BLaER1 treated with 17β-estradiol and CSF1 and Interleukin-3, amounts not matched to agents 10 nM and 100 nM (cell line): ENCODE measurements around the gene BRD2.

ENCODE experiments used
- H3K27ac ChIP-seq, 11 experiments: shearing (Covaris generic); formaldehyde crosslinking; 2 replicates each; pipeline ENCODE4 v1.8.1; 2022
- H3K27me3 ChIP-seq, 11 experiments: shearing (Covaris generic); formaldehyde crosslinking; 2 replicates each; pipeline ENCODE4 v1.8.1; 2022
- H3K36me3 ChIP-seq, 11 experiments: shearing (Covaris generic); formaldehyde crosslinking; 2 replicates each; pipeline ENCODE4 v1.8.1; 2022
- H3K4me1 ChIP-seq, 10 experiments: shearing (Covaris generic); formaldehyde crosslinking; 2 replicates each; pipeline ENCODE4 v1.8.1; 2022
- H3K4me2 ChIP-seq, 11 experiments: shearing (Covaris generic); formaldehyde crosslinking; 2 replicates each; pipeline ENCODE4 v1.8.1; 2022
- H3K4me3 ChIP-seq, 10 experiments: shearing (Covaris generic); formaldehyde crosslinking; 2 replicates each; pipeline ENCODE4 v1.8.1; 2022
- H3K9ac ChIP-seq, 11 experiments: shearing (Covaris generic); formaldehyde crosslinking; 2 replicates each; pipeline ENCODE4 v1.8.1; 2022
- H3K9me3 ChIP-seq, 11 experiments: shearing (Covaris generic); formaldehyde crosslinking; replicated peaks in 1 of 11; 2 replicates each; pipeline ENCODE4 v1.8.1; 2022
- H4K20me1 ChIP-seq, 11 experiments: shearing (Covaris generic); formaldehyde crosslinking; 2 replicates each; pipeline ENCODE4 v1.8.1; 2022
- Cebpa-rat ChIP-seq, 11 experiments: shearing (Covaris generic); IDR thresholded peaks; 2 replicates each; pipeline ENCODE4 v1.8.1; 2022

The BRD2 gene

GRCh38 chr6:32972353-32973143 is 4.2 kb downstream of the BRD2 start:
- Histone ChIP-seq H3K9ac (peak overlapping the region; percentile 89 to 100 (median 93)), H3K27ac (peak overlapping the region; percentile 70 to 100 (median 87)), H3K27me3 (no peaks in the 10 kb centered on the region), H3K36me3 (peaks cover 54 to 55% (median 55%) of the 10 kb centered on the region in 11 experiments), H3K4me1 (peaks cover 28 to 34% (median 32%) of the 10 kb centered on the region in 10 experiments), H3K9me3 (peaks cover 0 to 12% (median 6%) of the 10 kb centered on the region in 11 experiments; a peak in 10 of 22 replicates), H3K4me2 (peak overlapping the region; percentile 85 to 99 (median 96)), H4K20me1 (peaks cover 54 to 55% (median 55%) of the 10 kb centered on the region in 11 experiments), H3K4me3 (peak overlapping the region; percentile 74 to 99 (median 97))
- no peak for TF ChIP-seq Cebpa-rat (IDR thresholded peaks at IDR 0.05)

DNA sequence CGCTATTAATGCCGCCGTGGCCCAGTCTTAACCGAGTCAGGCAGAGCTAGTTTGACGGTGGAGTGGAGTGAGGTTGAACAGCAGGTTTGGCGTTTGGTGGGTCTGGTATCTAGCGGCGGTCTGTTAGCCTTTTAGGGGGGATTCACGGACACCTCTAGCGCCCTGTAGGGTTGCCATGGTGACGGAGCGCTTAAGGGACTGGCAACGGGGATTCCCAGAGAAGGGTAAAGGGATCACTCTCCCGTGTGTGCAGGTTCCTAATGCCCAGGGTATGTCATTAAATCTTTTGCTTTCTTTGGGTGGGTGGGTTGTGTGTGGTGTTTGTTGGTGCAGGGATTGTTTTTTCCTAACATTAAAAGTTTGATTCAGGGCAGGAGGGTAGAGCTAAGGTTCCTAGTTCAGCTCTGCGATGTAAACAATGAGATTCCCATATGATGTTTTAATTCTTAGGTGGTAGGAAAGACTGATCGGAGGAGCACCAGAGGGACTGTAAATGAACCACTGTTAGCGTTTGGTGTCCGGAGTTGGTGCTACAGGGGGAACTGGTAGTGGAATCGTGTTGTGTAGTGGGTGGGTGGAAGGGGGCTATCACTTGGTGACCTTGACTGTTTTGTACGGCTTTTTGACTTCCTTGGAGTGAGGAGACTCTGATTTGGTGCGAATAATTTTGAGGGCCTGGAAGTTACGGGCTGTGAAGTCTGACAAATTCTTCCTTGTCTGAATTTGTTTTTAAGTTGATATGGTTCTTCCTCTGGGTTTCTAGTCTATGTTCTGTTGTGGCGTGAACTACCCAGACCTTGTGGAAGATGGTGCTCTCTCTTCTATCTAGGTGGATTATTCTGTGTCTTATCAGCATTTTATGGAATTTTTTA is 5.0 kb downstream of the BRD2 start:
- Histone ChIP-seq H3K4me1 (peaks cover 34 to 41% (median 38%) of the 10 kb centered on the region in 10 experiments), H3K9me3 (peaks cover 0 to 12% (median 6%) of the 10 kb centered on the region in 11 experiments; a peak in 10 of 22 replicates), H3K27ac (peak overlapping the region; percentile 70 to 100 (median 87)), H3K9ac (peak overlapping the region; percentile 89 to 100 (median 93)), H3K36me3 (peaks cover 62 to 63% (median 63%) of the 10 kb centered on the region in 11 experiments), H3K4me2 (peak overlapping the region; percentile 85 to 99 (median 96)), H3K4me3 (peak overlapping the region; percentile 74 to 99 (median 97)), H4K20me1 (peaks cover 63 to 64% (median 63%) of the 10 kb centered on the region in 11 experiments), H3K27me3 (no peaks in the 10 kb centered on the region)
- TF ChIP-seq Cebpa-rat (IDR thresholded peaks at IDR 0.05): no peak

GRCh38 chr6:32974016-32974333 is 5.6 kb downstream of the BRD2 start:
- H3K9me3 ChIP-seq: peaks cover 0 to 12% (median 6%) of the 10 kb centered on the region in 11 experiments; a peak in 10 of 22 replicates
- peak overlapping the region; percentile 89 to 100 (median 93) for H3K9ac ChIP-seq
- peaks cover 68 to 69% (median 69%) of the 10 kb centered on the region in 11 experiments for H3K36me3 ChIP-seq
- peaks cover 69 to 70% (median 69%) of the 10 kb centered on the region in 11 experiments for H4K20me1 ChIP-seq
- H3K4me1 ChIP-seq: peaks cover 34 to 47% (median 42%) of the 10 kb centered on the region in 10 experiments
- H3K4me3 ChIP-seq: peak overlapping the region; percentile 74 to 99 (median 97)
- peak overlapping the region; percentile 85 to 99 (median 96) for H3K4me2 ChIP-seq
- no peak for TF ChIP-seq Cebpa-rat (IDR thresholded peaks at IDR 0.05)
- H3K27me3 ChIP-seq: no peaks in the 10 kb centered on the region
- peak overlapping the region in 10 of 11 experiments; percentile 77 to 100 (median 87); a peak in 17 of 22 replicates for H3K27ac ChIP-seq

GRCh38 chr6:32974541-32975308 is 6.3 kb downstream of the BRD2 start:
- Histone ChIP-seq H3K36me3 (peaks cover 76 to 77% (median 76%) of the 10 kb centered on the region in 11 experiments), H3K27me3 (no peaks in the 10 kb centered on the region), H3K4me2 (peak overlapping the region; percentile 85 to 99 (median 96)), H3K9me3 (peaks cover 0 to 12% (median 6%) of the 10 kb centered on the region in 11 experiments; a peak in 10 of 22 replicates), H3K4me3 (peak overlapping the region; percentile 74 to 99 (median 97)), H3K27ac (peak overlapping the region in 5 of 11 experiments; percentile 15 to 100 (median 23); a peak in 10 of 22 replicates), H4K20me1 (peaks cover 76 to 77% (median 76%) of the 10 kb centered on the region in 11 experiments), H3K9ac (peak overlapping the region; percentile 89 to 100 (median 93)), H3K4me1 (peaks cover 36 to 54% (median 45%) of the 10 kb centered on the region in 10 experiments)
- no peak for TF ChIP-seq Cebpa-rat (IDR thresholded peaks at IDR 0.05)

GRCh38 chr6:32975886-32976285 is 7.5 kb downstream of the BRD2 start:
- Histone ChIP-seq H3K4me3 (peak overlapping the region in 9 of 10 experiments; percentile 93 to 99 (median 98); a peak in 18 of 20 replicates), H3K9me3 (peaks cover 0 to 12% (median 6%) of the 10 kb centered on the region in 11 experiments; a peak in 10 of 22 replicates), H3K9ac (peak overlapping the region; percentile 89 to 100 (median 93); a peak in 20 of 22 replicates)

GRCh38 chr6:32976334-32977069 is 8.1 kb downstream of the BRD2 start:
- Histone ChIP-seq H3K27me3 (no peaks in the 10 kb centered on the region), H4K20me1 (peaks cover 94 to 95% (median 94%) of the 10 kb centered on the region in 11 experiments), H3K4me1 (peaks cover 39 to 63% (median 54%) of the 10 kb centered on the region in 10 experiments), H3K9ac (peak overlapping the region; percentile 12 to 100 (median 92); a peak in 16 of 22 replicates), H3K9me3 (peaks cover 0 to 12% (median 6%) of the 10 kb centered on the region in 11 experiments; a peak in 10 of 22 replicates), H3K4me2 (peak overlapping the region; percentile 85 to 99 (median 96)), H3K4me3 (peak overlapping the region in 9 of 10 experiments; percentile 93 to 99 (median 98); a peak in 15 of 20 replicates), H3K36me3 (peaks cover 93 to 95% (median 94%) of the 10 kb centered on the region in 11 experiments), H3K27ac (no peak overlapping the region)
- no peak for TF ChIP-seq Cebpa-rat (IDR thresholded peaks at IDR 0.05)

More at GRCh38 chr6:32975886-32976285, 7.5 kb downstream of the BRD2 start:
- peaks cover 87 to 88% (median 88%) of the 10 kb centered on the region in 11 experiments for H3K36me3 ChIP-seq
- no peak for TF ChIP-seq Cebpa-rat (IDR thresholded peaks at IDR 0.05)
- no peak overlapping the region for H3K27ac ChIP-seq
- peaks cover 39 to 60% (median 54%) of the 10 kb centered on the region in 10 experiments for H3K4me1 ChIP-seq
- peak overlapping the region; percentile 85 to 99 (median 96) for H3K4me2 ChIP-seq
- H3K27me3 ChIP-seq: no peaks in the 10 kb centered on the region
- H4K20me1 ChIP-seq: peaks cover 88 to 89% (median 88%) of the 10 kb centered on the region in 11 experiments

GRCh38 chr6:32977272-32977952 is 9.0 kb downstream of the BRD2 start:
- peaks cover 100% of the 10 kb centered on the region in 11 experiments for H4K20me1 ChIP-seq
- H3K9ac ChIP-seq: peak overlapping the region in 8 of 11 experiments; percentile 1 to 92 (median 8); a peak in 7 of 22 replicates
- H3K27ac ChIP-seq: no peak overlapping the region

More at GRCh38 chr6:32977272-32977952, 9.0 kb downstream of the BRD2 start:
- Histone ChIP-seq H3K4me3 (peak overlapping the region in 4 of 10 experiments; percentile 10 to 95 (median 53); a peak in 3 of 20 replicates), H3K4me1 (peaks cover 39 to 70% (median 55%) of the 10 kb centered on the region in 10 experiments), H3K27me3 (no peaks in the 10 kb centered on the region), H3K4me2 (peak overlapping the region; percentile 85 to 99 (median 96); a peak in 17 of 22 replicates), H3K36me3 (peaks cover 100% of the 10 kb centered on the region in 11 experiments), H3K9me3 (peaks cover 0 to 11% (median 6%) of the 10 kb centered on the region in 11 experiments; a peak in 10 of 22 replicates)
- no peak for TF ChIP-seq Cebpa-rat (IDR thresholded peaks at IDR 0.05)
